Fibroblast of lung (primary cell): ENCODE measurements around the gene LPP. TPM values are rescaled to one million over a fixed set of nuclear protein-coding genes. Genes with fewer than 3 reads are reported as not detected.
"Not testable (repeated sequence)": the region's sequence is repeated elsewhere in the genome, so short reads cannot be mapped to it uniquely, and the experiment has no call there.

Source experiments
- DNase-seq, 2 donors: peaks; one replicate each; pipeline versions ENCODE4 v3.0.0 to v3.0.0-alpha.2; 2010; ENCODE audit warnings: low read depth in 2 of 2
- H2AFZ ChIP-seq: 2 replicates; pipeline ENCODE4 v1.5.1; 2012; ENCODE audit warnings: low read length, control low read depth, inconsistent platforms
- H3K27ac ChIP-seq: 2 replicates; pipeline ENCODE4 v1.5.1; 2011; ENCODE audit warnings: low read length, control low read depth; ENCODE audit not compliant: insufficient read depth
- H3K27me3 ChIP-seq: 2 replicates; pipeline ENCODE4 v1.5.1; 2011; ENCODE audit warnings: mild to moderate bottlenecking, low read length; ENCODE audit not compliant: control insufficient read depth, insufficient read depth
- H3K36me3 ChIP-seq: 2 replicates; pipeline ENCODE4 v1.5.1; 2011; ENCODE audit warnings: low read length; ENCODE audit not compliant: control insufficient read depth, insufficient read depth
- H3K4me1 ChIP-seq: 2 replicates; pipeline ENCODE4 v1.5.1; 2011; ENCODE audit warnings: low read length; ENCODE audit not compliant: control insufficient read depth, insufficient read depth; ENCODE audit errors: extremely low read depth
- H3K4me2 ChIP-seq: 2 replicates; pipeline ENCODE4 v1.5.1; 2011; ENCODE audit warnings: low read length, control low read depth; ENCODE audit not compliant: insufficient read depth; ENCODE audit errors: extremely low read depth
- H3K4me3 ChIP-seq, 4 experiments: fragments of 200-600 bp in 1 of 4; sonication (generic) in 1 of 4; replicated peaks in 1 of 4; 2 replicates each; pipeline ENCODE4 v1.5.1; 2011 to 2016; ENCODE audit warnings: low read length in 4 of 4, low read depth in 3 of 4, mild to moderate bottlenecking in 3 of 4, control low read depth in 2 of 4, inconsistent platforms in 1 of 4, mixed read lengths in 1 of 4; ENCODE audit not compliant: insufficient read depth in 1 of 4; ENCODE audit errors: control extremely low read depth in 1 of 4
- H3K79me2 ChIP-seq: 2 replicates; pipeline ENCODE4 v1.5.1; 2012; ENCODE audit warnings: mild to moderate bottlenecking, low read length, inconsistent platforms; ENCODE audit not compliant: control insufficient read depth, insufficient read depth
- H3K9ac ChIP-seq: 2 replicates; pipeline ENCODE4 v1.5.1; 2011; ENCODE audit warnings: mild to moderate bottlenecking, low read length, control low read depth; ENCODE audit not compliant: insufficient read depth
- H3K9me3 ChIP-seq: 2 replicates; pipeline ENCODE4 v1.5.1; 2012; ENCODE audit warnings: low read depth, low read length; ENCODE audit not compliant: control insufficient read depth, insufficient read depth
- H4K20me1 ChIP-seq: 2 replicates; pipeline ENCODE4 v1.5.1; 2011; ENCODE audit warnings: low read length; ENCODE audit not compliant: control insufficient read depth, insufficient read depth; ENCODE audit errors: extremely low read depth
- CTCF ChIP-seq, 2 donors: IDR thresholded peaks in 1 of 2; conservative IDR thresholded peaks in 1 of 2; 1 replicate in 1 of 2; 2 replicates in 1 of 2; pipeline ENCODE4 v1.5.1; 2011 to 2012; ENCODE audit warnings: low read length in 2 of 2, control low read depth in 1 of 2, inconsistent platforms in 1 of 2, low read depth in 1 of 2, mild to moderate bottlenecking in 1 of 2
- EZH2 ChIP-seq: IDR thresholded peaks from 2 replicates; pipeline ENCODE4 v1.5.1; 2012; ENCODE audit warnings: low read length, control low read depth, mild to moderate bottlenecking; ENCODE audit errors: missing control alignments
- polyA plus RNA-seq, 2 donors: library from polyadenylated mRNA; depleted of rRNA in 1 of 2; stranded (reverse) in 1 of 2; unstranded in 1 of 2; fragments of >200 nt; gene quantifications; 2 replicates each; pipeline ENCODE4 v1.2.1, GENCODE V29; 2011 to 2012; ENCODE audit warnings: missing spikeins in 1 of 2
- total RNA-seq: library from RNA; depleted of rRNA; stranded (reverse); fragments of >200 nt; gene quantifications from 2 replicates; pipeline ENCODE4 v1.2.1, GENCODE V29; 2014

LPP gene
- total and polyA plus RNA-seq, 2 donors (not counting 1 experiment from before 2014, with no cell fraction given), result 69.0 to 124 TPM

GRCh38 chr3:188126276-188126675 lies 27.7 kb upstream of the LPP start:
- TF ChIP-seq CTCF (conservative IDR thresholded peaks at IDR 0.05 in 1 of 2, IDR thresholded peaks at IDR 0.05 in 1 of 2; ENCODE audit: low read depth in 1 of 2, low read length in 2 of 2) (no peak), EZH2 (no peak)
- Histone ChIP-seq H4K20me1 (no peaks in the 10 kb centered on the region), H2AFZ (no peak overlapping the region), H3K27ac (no peak overlapping the region), H3K4me2 (peak overlapping the region; percentile 35), H3K9ac (no peak overlapping the region), H3K27me3 (no peaks in the 10 kb centered on the region), H3K36me3 (no peaks in the 10 kb centered on the region), H3K4me3 (no peak overlapping the region), H3K9me3 (no peaks in the 10 kb centered on the region), H3K79me2 (no peaks in the 10 kb centered on the region), H3K4me1 (no peaks in the 10 kb centered on the region)
- DNase-seq, result peak in 1 of 2 donors; percentile 86

- Histone ChIP-seq H3K27ac (no peak overlapping the region), H4K20me1 (no peaks in the 10 kb centered on the region), H2AFZ (no peak overlapping the region), H3K9me3 (no peaks in the 10 kb centered on the region), H3K27me3 (no peaks in the 10 kb centered on the region), H3K4me2 (no peak overlapping the region), H3K79me2 (no peaks in the 10 kb centered on the region), H3K4me1 (no peaks in the 10 kb centered on the region), H3K9ac (no peak overlapping the region), H3K36me3 (no peaks in the 10 kb centered on the region), H3K4me3 (no peak overlapping the region)
- TF ChIP-seq EZH2 (no peak), CTCF (conservative IDR thresholded peaks at IDR 0.05 in 1 of 2, IDR thresholded peaks at IDR 0.05 in 1 of 2; ENCODE audit: low read depth in 1 of 2, low read length in 2 of 2) (no peak)
- no peak for DNase-seq
Measured at GRCh38 chr3:188126934-188127333, 27.0 kb upstream of the LPP start.

GRCh38 chr3:188128905-188129304 lies 25.1 kb upstream of the LPP start:
- H3K4me3 ChIP-seq, result no peak overlapping the region
- H3K9ac ChIP-seq, result no peak overlapping the region
- no peak overlapping the region for H3K27ac ChIP-seq
- H3K36me3 ChIP-seq, result no peaks in the 10 kb centered on the region
- no peaks in the 10 kb centered on the region for H3K4me1 ChIP-seq
- TF ChIP-seq CTCF (conservative IDR thresholded peaks at IDR 0.05 in 1 of 2, IDR thresholded peaks at IDR 0.05 in 1 of 2; ENCODE audit: low read depth in 1 of 2, low read length in 2 of 2), result no peak
- TF ChIP-seq EZH2, result no peak
- H3K27me3 ChIP-seq, result no peaks in the 10 kb centered on the region
- no peaks in the 10 kb centered on the region for H3K9me3 ChIP-seq
- no peak overlapping the region for H2AFZ ChIP-seq
- no peak for DNase-seq
- H4K20me1 ChIP-seq, result no peaks in the 10 kb centered on the region
- H3K79me2 ChIP-seq, result no peaks in the 10 kb centered on the region
- H3K4me2 ChIP-seq, result no peak overlapping the region

GRCh38 chr3:188131023-188131422 lies 22.9 kb upstream of the LPP start:
- DNase-seq, H3K27ac ChIP-seq, H3K4me3 ChIP-seq, H2AFZ ChIP-seq, H3K27me3 ChIP-seq, H3K36me3 ChIP-seq, H3K79me2 ChIP-seq, H4K20me1 ChIP-seq, H3K9ac ChIP-seq, H3K4me1 ChIP-seq, H3K9me3 ChIP-seq, H3K4me2 ChIP-seq: not testable (repeated sequence)
